ENCODE data around the gene DCP2.

DCP2 gene

GRCh38 chr5:113058706-113059226 lies 82.2 kb downstream of the DCP2 start:
- H3K4me1 ChIP-seq (ENCODE audit: control insufficient read depth, low read length) = peaks cover 7% of the 10 kb centered on the region
- H3F3A ChIP-seq (ENCODE audit: control insufficient read depth, insufficient read depth) = no peaks in the 10 kb centered on the region
- H3K4me2 ChIP-seq (ENCODE audit: low read length) = no peak overlapping the region
- H3K9me3 ChIP-seq (ENCODE audit: control insufficient read depth, insufficient read depth, low read length) = no peaks in the 10 kb centered on the region
- H3K9me2 ChIP-seq (replicated peaks; ENCODE audit: control insufficient read depth, low read length) = no peaks in the 10 kb centered on the region
- TF ChIP-seq EZH2phosphoT487 (IDR thresholded peaks at IDR 0.05; ENCODE audit: borderline replicate concordance, low read length) (no peak), CTCF (IDR thresholded peaks at IDR 0.05; ENCODE audit: low read depth, low read length, poor library complexity, severe bottlenecking) (no peak)
- H3K36me3 ChIP-seq (ENCODE audit: control insufficient read depth, low read length) = no peaks in the 10 kb centered on the region
- no peaks in the 10 kb centered on the region for H4K20me1 ChIP-seq (ENCODE audit: control insufficient read depth, insufficient read depth, low read depth, low read length)
- no peak overlapping the region for H3K4me3 ChIP-seq (ENCODE audit: low read length)
- H3K27ac ChIP-seq (ENCODE audit: low read depth, low read length) = no peak overlapping the region
- H3K27me3 ChIP-seq (ENCODE audit: control insufficient read depth, low read length) = peaks cover 8% of the 10 kb centered on the region; the same call in 1 of the 2 replicates
- no peaks in the 10 kb centered on the region for H3K79me2 ChIP-seq (ENCODE audit: control insufficient read depth, low read length)

GRCh38 chr5:113059232-113060040 lies 82.8 kb downstream of the DCP2 start:
- Histone ChIP-seq H3F3A (ENCODE audit: control insufficient read depth, insufficient read depth) (no peaks in the 10 kb centered on the region), H3K9me2 (replicated peaks; ENCODE audit: control insufficient read depth, low read length) (no peaks in the 10 kb centered on the region), H3K4me3 (ENCODE audit: low read length) (no peak overlapping the region), H4K20me1 (ENCODE audit: control insufficient read depth, insufficient read depth, low read depth, low read length) (no peaks in the 10 kb centered on the region), H3K4me2 (ENCODE audit: low read length) (no peak overlapping the region), H3K27me3 (ENCODE audit: control insufficient read depth, low read length) (peaks cover 8% of the 10 kb centered on the region; the same call in 1 of the 2 replicates), H3K4me1 (ENCODE audit: control insufficient read depth, low read length) (peaks cover 7% of the 10 kb centered on the region), H3K27ac (ENCODE audit: low read depth, low read length) (no peak overlapping the region), H3K36me3 (ENCODE audit: control insufficient read depth, low read length) (no peaks in the 10 kb centered on the region), H3K9me3 (ENCODE audit: control insufficient read depth, insufficient read depth, low read length) (no peaks in the 10 kb centered on the region), H3K79me2 (ENCODE audit: control insufficient read depth, low read length) (no peaks in the 10 kb centered on the region)
- TF ChIP-seq EZH2phosphoT487 (IDR thresholded peaks at IDR 0.05; ENCODE audit: borderline replicate concordance, low read length) (no peak), CTCF (IDR thresholded peaks at IDR 0.05; ENCODE audit: low read depth, low read length, poor library complexity, severe bottlenecking) (no peak)

DNA sequence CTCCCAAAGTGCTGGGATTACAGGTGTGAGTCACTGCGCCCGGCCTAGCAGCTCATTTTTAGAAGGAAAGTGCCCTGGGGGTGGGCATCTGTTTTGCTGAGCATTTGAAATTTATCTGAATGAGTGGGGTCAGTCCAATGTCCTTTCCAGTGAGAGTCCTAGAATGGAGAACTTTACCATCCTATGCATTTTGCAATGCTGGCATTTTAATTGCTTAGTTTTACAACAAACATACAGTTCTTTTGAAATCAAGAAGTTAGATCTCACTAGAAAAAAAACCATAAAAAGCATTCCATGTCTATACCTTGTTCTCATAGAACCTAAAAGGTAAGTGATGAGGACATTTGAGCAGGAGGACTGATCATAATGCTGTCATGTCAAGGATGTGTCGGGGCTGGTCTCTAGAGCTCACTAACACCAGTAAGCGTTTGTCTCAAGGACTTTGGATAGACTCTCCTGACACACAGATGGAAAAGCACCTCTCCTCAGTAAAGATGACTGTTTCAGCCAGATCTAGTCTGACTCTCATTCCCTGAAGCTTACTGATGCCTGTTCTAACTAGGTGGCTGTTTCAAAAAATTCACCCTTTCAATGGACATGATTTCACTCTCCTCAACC lies 83.9 kb downstream of the DCP2 start:
- no peak for TF ChIP-seq EZH2phosphoT487 (IDR thresholded peaks at IDR 0.05; ENCODE audit: borderline replicate concordance, low read length)
- TF ChIP-seq CTCF (IDR thresholded peaks at IDR 0.05; ENCODE audit: low read depth, low read length, poor library complexity, severe bottlenecking) = no peak
- H3K36me3 ChIP-seq (ENCODE audit: control insufficient read depth, low read length) = no peaks in the 10 kb centered on the region
- no peak overlapping the region for H3K4me3 ChIP-seq (ENCODE audit: low read length)
- no peak overlapping the region for H3K4me2 ChIP-seq (ENCODE audit: low read length)
- no peaks in the 10 kb centered on the region for H3F3A ChIP-seq (ENCODE audit: control insufficient read depth, insufficient read depth)
- peaks cover 8% of the 10 kb centered on the region; the same call in 1 of the 2 replicates for H3K27me3 ChIP-seq (ENCODE audit: control insufficient read depth, low read length)
- no peaks in the 10 kb centered on the region for H3K79me2 ChIP-seq (ENCODE audit: control insufficient read depth, low read length)
- H3K9me2 ChIP-seq (replicated peaks; ENCODE audit: control insufficient read depth, low read length) = no peaks in the 10 kb centered on the region
- H3K27ac ChIP-seq (ENCODE audit: low read depth, low read length) = no peak overlapping the region
- peaks cover 7% of the 10 kb centered on the region for H3K4me1 ChIP-seq (ENCODE audit: control insufficient read depth, low read length)
- H3K9me3 ChIP-seq (ENCODE audit: control insufficient read depth, insufficient read depth, low read length) = no peaks in the 10 kb centered on the region
- H4K20me1 ChIP-seq (ENCODE audit: control insufficient read depth, insufficient read depth, low read depth, low read length) = no peaks in the 10 kb centered on the region
